Left ventricle myocardium inferior (tissue), 1 donor: ENCODE data around the gene TSKU. TPM values are rescaled to one million over a fixed set of nuclear protein-coding genes. Genes with fewer than 3 reads are reported as not detected.
A peak's percentile ranks its signal among the peaks of the same experiment; 100 is the strongest.

ENCODE experiments used
- DNase-seq: peaks from one replicate; pipeline ENCODE4 v3.0.0-alpha.2; 2020
- H3K27ac ChIP-seq: fragments of 200-600 bp; replicated peaks from 2 replicates; pipeline ENCODE4 v1.8.0; 2021
- H3K27me3 ChIP-seq: fragments of 200-600 bp; 2 replicates; pipeline ENCODE4 v1.8.0; 2021; ENCODE audit warnings: low read depth
- H3K36me3 ChIP-seq: fragments of 200-600 bp; 2 replicates; pipeline ENCODE4 v1.8.0; 2021
- H3K4me1 ChIP-seq: fragments of 200-600 bp; 2 replicates; pipeline ENCODE4 v1.8.0; 2021
- H3K4me3 ChIP-seq: fragments of 200-600 bp; 2 replicates; pipeline ENCODE4 v1.8.0; 2021; ENCODE audit warnings: mild to moderate bottlenecking, moderate library complexity
- H3K9me3 ChIP-seq: fragments of 200-600 bp; replicated peaks from 2 replicates; pipeline ENCODE4 v1.8.0; 2021
- CTCF ChIP-seq: fragments of 200-600 bp; IDR thresholded peaks from 2 replicates; pipeline ENCODE4 v1.8.0; 2021; ENCODE audit warnings: antibody characterized with exemption, mild to moderate bottlenecking, borderline replicate concordance
- intact Hi-C: fragments of 100-400 bp; cut with micrococcal nuclease; formaldehyde crosslinking; loops from one replicate; pipeline ENCODE4 v1.11.0; 2022
- total RNA-seq: library from RNA; stranded (reverse); fragmentation: NEBNext Ultra II Directional; extraction: Animal tissue kit (Norgen Biotek cat#: 25700); gene quantifications from one replicate; pipeline ENCODE4 v1.2.1, GENCODE V29; 2021
- donor health status: DM: no; HTN: yes; CAD: no; lungs with severe emphysema.

Gene TSKU
- total RNA-seq, 1 donor from 2014 or later = 12.1 TPM

DNA sequence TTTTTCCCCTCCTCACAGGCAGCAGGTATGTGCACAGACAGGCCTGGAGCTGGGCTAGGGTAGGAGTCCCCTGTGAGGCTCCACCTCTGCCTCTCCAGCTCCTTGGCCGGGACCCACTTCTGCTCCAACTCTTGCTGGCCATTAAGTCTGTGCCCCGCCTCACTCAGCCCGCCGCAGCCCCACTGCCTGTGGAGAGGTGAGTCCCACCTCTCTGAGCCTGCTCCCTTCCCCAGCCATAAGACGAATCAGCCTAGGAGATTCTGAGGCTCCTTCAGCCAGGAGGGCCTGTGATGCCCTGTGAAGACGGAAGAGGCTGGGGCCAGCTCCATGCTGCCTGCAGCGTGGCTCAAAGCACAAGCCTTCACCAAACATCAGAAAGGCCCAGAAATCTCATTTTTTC lies 23.0 kb downstream of the TSKU start:
- H3K36me3 ChIP-seq = no peaks in the 10 kb centered on the region
- no peaks in the 10 kb centered on the region for H3K27me3 ChIP-seq
- no peak overlapping the region for H3K27ac ChIP-seq
- DNase-seq = no peak
- H3K4me1 ChIP-seq = peaks cover 40% of the 10 kb centered on the region
- H3K4me3 ChIP-seq = no peak overlapping the region
- intact Hi-C loops = loop anchor here (2.0 kb wide), 1 partner anchor 113 kb away; no protein-coding TSS in a partner anchor
- H3K9me3 ChIP-seq = no peaks in the 10 kb centered on the region
- no peak for TF ChIP-seq CTCF

- no peak for DNase-seq
- no peak for TF ChIP-seq CTCF
- intact Hi-C loops = loop anchor here (2.0 kb wide), 1 partner anchor 112 kb away; no protein-coding TSS in a partner anchor
Observed at GRCh38 chr11:76806608-76807205, 23.6 kb downstream of the TSKU start.

GRCh38 chr11:76807206-76807875 lies 24.2 kb downstream of the TSKU start:
- H3K27me3 ChIP-seq = no peaks in the 10 kb centered on the region
- peak overlapping the region; percentile 26 for H3K4me3 ChIP-seq
- H3K4me1 ChIP-seq = peaks cover 39% of the 10 kb centered on the region
- no peak overlapping the region for H3K27ac ChIP-seq
- H3K9me3 ChIP-seq = no peaks in the 10 kb centered on the region
- peak; percentile 84 for TF ChIP-seq CTCF
- intact Hi-C loops = loop anchor here (2.0 kb wide), 1 partner anchor 111 kb away; no protein-coding TSS in a partner anchor
- DNase-seq = peak; percentile 86
- H3K36me3 ChIP-seq = no peaks in the 10 kb centered on the region

More at GRCh38 chr11:76806608-76807205, 23.6 kb downstream of the TSKU start:
- Histone ChIP-seq H3K4me1 (peaks cover 40% of the 10 kb centered on the region), H3K27ac (no peak overlapping the region), H3K4me3 (no peak overlapping the region), H3K9me3 (no peaks in the 10 kb centered on the region), H3K36me3 (no peaks in the 10 kb centered on the region), H3K27me3 (no peaks in the 10 kb centered on the region)

- no peak for DNase-seq
- intact Hi-C loops = no loop called here
Observed at GRCh38 chr11:76808171-76808570, 25.0 kb downstream of the TSKU start.

DNA sequence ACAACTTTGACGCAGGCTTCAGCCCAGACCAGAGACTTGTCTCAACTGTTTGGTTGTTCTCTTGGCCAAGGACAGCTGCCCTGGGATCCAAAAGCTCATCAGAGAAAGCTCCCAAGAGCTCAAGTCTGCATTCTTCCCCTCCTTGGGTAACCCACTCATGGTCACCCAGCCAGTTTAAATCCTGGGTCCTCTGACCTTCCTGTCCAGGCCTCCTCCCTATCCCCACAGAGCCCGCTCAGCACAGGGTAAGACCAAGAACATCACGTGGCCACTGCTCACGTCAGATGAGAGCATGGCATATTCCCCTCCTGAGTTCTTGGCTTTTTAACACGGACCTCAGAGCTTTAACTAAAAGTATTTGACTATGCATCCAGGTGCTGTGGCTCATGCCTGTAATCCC lies 25.8 kb downstream of the TSKU start:
- Histone ChIP-seq H3K4me1 (peaks cover 22% of the 10 kb centered on the region), H3K9me3 (peaks cover under 1% of the 10 kb centered on the region), H3K36me3 (no peaks in the 10 kb centered on the region), H3K27ac (no peak overlapping the region), H3K27me3 (no peaks in the 10 kb centered on the region), H3K4me3 (no peak overlapping the region)
- DNase-seq = no peak
- TF ChIP-seq CTCF = no peak
- intact Hi-C loops = no loop called here

More at GRCh38 chr11:76808171-76808570, 25.0 kb downstream of the TSKU start:
- H3K4me3 ChIP-seq = no peak overlapping the region
- no peaks in the 10 kb centered on the region for H3K36me3 ChIP-seq
- no peak for TF ChIP-seq CTCF
- H3K27me3 ChIP-seq = no peaks in the 10 kb centered on the region
- peaks cover 31% of the 10 kb centered on the region for H3K4me1 ChIP-seq
- H3K9me3 ChIP-seq = no peaks in the 10 kb centered on the region
- H3K27ac ChIP-seq = no peak overlapping the region
